GM19099 (cell line): ENCODE measurements around the gene TST.

Experiments used
- POLR2A ChIP-seq: IDR thresholded peaks from 3 replicates; pipeline ENCODE4 v1.6.1; 2011; ENCODE audit warnings: low read depth; ENCODE audit not compliant: insufficient read length; ENCODE audit errors: extremely low read depth

Gene TST

DNA sequence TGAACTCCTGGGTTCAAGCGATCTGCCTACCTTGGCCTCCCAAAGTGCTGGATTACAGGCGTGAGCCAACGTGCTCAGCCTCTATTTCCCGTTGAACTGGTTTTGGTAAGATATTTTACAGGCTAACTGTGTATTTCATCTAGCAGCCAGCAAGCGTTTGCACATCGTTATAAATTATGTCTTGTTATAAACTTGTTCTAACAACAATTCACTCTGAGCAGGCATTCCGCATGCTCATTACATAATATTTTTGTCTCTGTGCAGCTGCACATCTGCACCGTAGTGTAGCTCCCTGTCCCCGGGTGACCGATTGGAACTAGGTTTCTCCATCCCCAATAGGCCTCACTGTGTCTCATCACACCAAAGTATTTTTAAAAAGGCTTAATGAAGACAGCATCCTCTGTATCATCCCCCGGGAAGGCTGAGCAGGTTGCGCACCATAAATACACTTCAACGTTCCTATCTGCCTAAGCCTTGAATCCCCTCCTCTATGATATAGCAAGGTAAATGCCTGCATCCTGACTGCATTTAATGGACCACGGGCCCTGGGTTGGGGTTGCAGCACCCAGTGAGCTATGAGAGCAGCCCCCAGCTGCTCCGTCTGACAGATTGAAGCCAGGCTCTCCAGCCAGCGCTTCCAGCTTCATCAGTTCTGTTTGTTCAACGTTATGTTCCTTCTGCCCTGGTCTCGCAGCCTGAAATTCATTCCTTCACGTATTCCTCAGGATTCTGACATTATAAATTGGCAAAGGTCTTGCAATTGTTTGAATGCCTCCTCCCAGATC lies 47.7 kb downstream of the TST start:
- no peak for TF ChIP-seq POLR2A

GRCh38 chr22:36968249-36968964 lies 50.8 kb downstream of the TST start:
- no peak for TF ChIP-seq POLR2A

DNA sequence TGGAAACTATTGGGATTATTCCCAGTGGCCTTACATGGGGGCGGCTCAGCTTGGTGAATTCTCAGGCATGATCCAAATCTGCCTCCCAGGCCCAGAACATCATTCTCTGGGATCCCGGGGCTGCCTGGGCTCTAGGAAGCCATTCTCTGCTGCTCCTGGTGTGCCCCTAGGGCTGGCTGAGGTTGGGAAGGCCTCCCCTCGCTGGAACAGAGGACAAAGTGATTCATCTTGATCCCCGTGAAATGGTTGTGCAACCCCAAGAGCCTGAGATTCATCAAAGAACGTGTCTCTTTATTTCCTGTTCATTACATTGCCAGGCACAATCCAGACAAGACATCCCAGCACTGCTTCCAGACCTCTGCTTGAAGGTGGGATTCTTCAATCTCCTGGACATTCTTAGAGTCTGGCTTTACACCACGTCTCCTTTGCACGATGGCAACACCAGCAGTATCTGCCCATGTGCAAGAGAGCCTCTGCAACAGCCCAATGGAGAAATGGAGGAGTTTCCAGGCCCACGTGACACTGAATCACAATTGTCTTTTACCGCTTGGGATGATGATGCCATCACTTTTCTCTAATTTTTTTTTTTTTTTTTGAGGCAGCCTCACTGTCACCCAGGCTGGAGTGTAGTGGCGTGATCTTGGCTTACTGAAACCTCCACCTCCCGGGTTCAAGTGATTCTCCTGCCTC lies 52.3 kb downstream of the TST start:
- no peak for TF ChIP-seq POLR2A

DNA sequence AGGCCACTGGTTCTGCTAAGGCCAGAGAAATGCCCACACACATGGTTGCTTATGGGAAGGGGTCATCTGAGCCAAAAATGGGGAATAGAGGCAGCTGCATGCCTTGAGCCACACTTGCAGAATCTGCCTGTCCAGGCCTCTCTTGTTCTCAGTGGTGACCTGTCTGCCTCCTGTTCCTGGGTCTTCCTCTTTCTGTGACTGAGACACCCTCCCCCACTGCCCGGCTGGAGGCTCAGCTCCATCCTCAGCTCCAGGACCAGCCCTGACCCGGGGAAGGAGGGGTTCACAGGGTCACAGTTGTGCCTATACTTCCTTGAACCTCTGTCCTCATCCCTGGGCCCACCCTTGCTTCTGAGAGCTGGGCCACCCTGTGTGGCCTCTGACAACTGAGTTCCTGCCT lies 53.6 kb downstream of the TST start:
- TF ChIP-seq POLR2A: no peak

DNA sequence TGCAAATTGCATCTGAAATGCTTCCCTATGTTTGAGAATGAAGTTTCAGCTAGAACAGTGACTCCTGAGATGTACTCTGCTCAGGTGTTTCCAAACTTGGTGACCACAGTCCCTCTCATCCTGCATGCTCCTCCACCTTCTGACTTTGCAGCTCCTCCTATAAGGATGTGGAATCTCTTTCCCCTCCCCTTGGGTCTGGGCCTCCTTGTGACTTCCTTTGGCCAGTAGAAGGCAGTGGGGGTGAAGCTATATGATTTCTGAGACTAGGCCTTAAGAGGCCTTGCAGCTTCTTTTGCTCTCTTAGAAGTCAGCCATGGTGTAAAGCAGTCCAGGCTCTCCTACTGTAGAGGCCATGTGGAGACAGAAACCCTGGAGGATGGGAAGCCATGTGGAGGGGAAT lies 55.1 kb downstream of the TST start:
- TF ChIP-seq POLR2A: no peak

GRCh38 chr22:36963302-36963701 lies 55.9 kb downstream of the TST start:
- TF ChIP-seq POLR2A: no peak

- TF ChIP-seq POLR2A: no peak
Measured at GRCh38 chr22:36961626-36962025, 57.6 kb downstream of the TST start.
